ENCODE data around the gene HSPA12A. TPM values are rescaled to one million over a fixed set of nuclear protein-coding genes. Genes with fewer than 3 reads are reported as not detected.

Gene HSPA12A
- total and polyA plus RNA-seq, 9 of the 15 experiments (the other 6 are each of a cell fraction or from before 2014, with no cell fraction given), result 0.01 to 0.18 (median 0.04) TPM; not detected in 4

- Histone ChIP-seq H3K4me1 (replicated peaks in 1 of 2; ENCODE audit: control insufficient read depth in 2 of 2, insufficient read depth in 2 of 2, low read length in 2 of 2) (no peaks in the 10 kb centered on the region), H4K20me1 (replicated peaks; ENCODE audit: control insufficient read depth, insufficient read depth, low read length) (no peaks in the 10 kb centered on the region), H3K9ac (ENCODE audit: insufficient read depth in 1 of 2, low read depth in 2 of 2, low read length in 2 of 2) (no peak overlapping the region), H3K9me1 (ENCODE audit: control insufficient read depth, insufficient read depth, low read length) (no peaks in the 10 kb centered on the region), H3K79me2 (ENCODE audit: control insufficient read depth, insufficient read depth, low read length) (no peaks in the 10 kb centered on the region), H3K36me3 (ENCODE audit: control insufficient read depth, insufficient read depth, low read length) (no peaks in the 10 kb centered on the region), H3K27ac (ENCODE audit: extremely low read depth, low read depth, low read length) (no peak overlapping the region), H2AFZ (ENCODE audit: low read depth, low read length) (no peak overlapping the region), H3K9me3 (replicated peaks; ENCODE audit: control insufficient read depth, insufficient read depth, low read depth, low read length) (no peaks in the 10 kb centered on the region), H3K4me2 (ENCODE audit: insufficient read depth, low read length) (no peak overlapping the region), H3K27me3 (ENCODE audit: control insufficient read depth in 2 of 2, insufficient read depth in 2 of 2, low read length in 2 of 2) (no peaks in the 10 kb centered on the region; a peak in 1 of 5 replicates), H3K4me3 (no peak overlapping the region)
- ChIA-PET POLR2A (no interaction called here), CTCF (ENCODE audit: low intra/inter-chr PET ratio) (no interaction called here)
- ATAC-seq, result no peak
- 1% methylated on average over 8 of the region's 8 CpGs for WGBS (ENCODE audit: insufficient coverage, low coverage, missing lambda C conversion rate)
- BruUV-seq (replicated peaks), result no TSS peak
- intact Hi-C loops (cut with micrococcal nuclease), result no loop called here
- DNase-seq (ENCODE audit: extremely low read depth in 1 of 4, low spot score in 3 of 4), result no peak
- FAIRE-seq, result no peak
- in situ Hi-C loops (cut with MboI), result no loop called here
- no peak for TF ChIP-seq PKNOX1 (IDR thresholded peaks at IDR 0.05)
- TF ChIP-seq ZZZ3 (IDR thresholded peaks at IDR 0.05), result no peak
- TF ChIP-seq RFX5 (IDR thresholded peaks at IDR 0.05; ENCODE audit: low read depth, low read length), result no peak
- TF ChIP-seq ZBTB43 (CRISPR knock-in tag; IDR thresholded peaks at IDR 0.05), result no peak
- no peak for TF ChIP-seq RCOR1 (IDR thresholded peaks at IDR 0.05; ENCODE audit: borderline replicate concordance in 1 of 2, low read depth in 2 of 2, low read length in 2 of 2)
- TF ChIP-seq SNAPC5 (CRISPR knock-in tag; IDR thresholded peaks at IDR 0.05), result no peak
- no peak for TF ChIP-seq IRF9 (tag; IDR thresholded peaks at IDR 0.05)
- no peak for TF ChIP-seq ID3 (CRISPR knock-in tag; IDR thresholded peaks at IDR 0.05)
- TF ChIP-seq ID3 (tag; IDR thresholded peaks at IDR 0.05), result no peak
- no peak for TF ChIP-seq ZNF3 (CRISPR knock-in tag; IDR thresholded peaks at IDR 0.05)
- no peak for TF ChIP-seq ZNF121 (CRISPR knock-in tag; conservative IDR thresholded peaks at IDR 0.05)
- TF ChIP-seq CHD2 (IDR thresholded peaks at IDR 0.05; ENCODE audit: low read depth, low read length), result no peak
- no peak for TF ChIP-seq DPF2 (IDR thresholded peaks at IDR 0.05)
- no peak for TF ChIP-seq TAF1 (IDR thresholded peaks at IDR 0.05; ENCODE audit: control insufficient read depth, extremely low read depth, insufficient read depth, low read length, severe bottlenecking)
- no peak for TF ChIP-seq ZNF785 (CRISPR knock-in tag; IDR thresholded peaks at IDR 0.05)
- no peak for TF ChIP-seq KHSRP (IDR thresholded peaks at IDR 0.05)
Observed at GRCh38 chr10:116756277-116756676, 13.9 kb upstream of the HSPA12A start.

Measured in K562 (cell line).